ENCODE data around the gene CHCHD1. TPM values are rescaled to one million over a fixed set of nuclear protein-coding genes. Genes with fewer than 3 reads are reported as not detected.

Gene CHCHD1
- total and polyA plus RNA-seq, 3 donors from 2014 or later: 27.9 to 37.4 (median 31.3) TPM

DNA sequence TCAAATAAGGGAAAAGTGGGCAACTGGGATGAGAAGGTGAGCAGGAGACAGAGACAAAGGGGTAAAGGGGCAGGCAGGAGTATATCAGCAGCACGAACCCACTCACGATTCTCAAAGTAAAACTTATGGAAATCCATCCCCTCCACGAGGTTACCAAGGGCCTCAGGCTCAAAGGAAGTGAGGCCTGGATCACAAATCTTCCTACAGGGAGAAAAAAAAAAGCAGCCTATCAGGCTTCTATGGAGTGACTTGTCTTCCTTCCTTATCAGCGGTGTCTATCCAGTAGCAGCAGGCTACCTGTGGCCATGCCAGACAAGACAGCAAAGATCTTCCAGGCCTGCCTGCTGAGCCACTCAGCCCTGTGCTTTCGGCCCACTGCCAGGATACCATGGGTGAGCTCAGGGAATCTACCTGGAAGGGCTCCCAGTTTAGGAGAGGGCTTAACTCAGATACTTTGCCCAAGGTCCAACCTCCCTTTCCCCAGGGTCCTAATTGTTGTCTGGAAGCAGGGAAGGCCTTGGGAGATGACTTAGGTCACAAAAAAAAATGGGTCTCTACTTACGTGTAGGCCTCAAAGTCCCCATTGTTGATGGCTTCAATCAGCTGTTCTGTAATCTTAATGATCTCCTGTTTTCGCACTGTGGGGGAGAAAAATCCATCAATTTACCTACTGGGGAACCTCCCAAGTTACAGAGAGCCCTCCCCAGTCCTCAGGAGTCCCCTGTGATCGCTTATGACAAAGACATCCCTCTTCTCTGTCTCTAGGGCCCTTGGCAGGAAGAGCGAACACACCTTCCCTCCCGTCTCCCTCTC lies 35.3 kb downstream of the CHCHD1 start:
- Histone ChIP-seq H3K4me1 (no peaks in the 10 kb centered on the region), H3K9me3 (no peaks in the 10 kb centered on the region), H3K36me3 (ENCODE audit: low read depth, missing control alignments) (no peaks in the 10 kb centered on the region), H3K27me3 (no peaks in the 10 kb centered on the region), H3K4me3 (no peak overlapping the region), H3K27ac (peak overlapping the region in 1 of 2 donors; percentile 35)
- TF ChIP-seq POLR2A (IDR thresholded peaks at IDR 0.05): no peak
- TF ChIP-seq, protein P1, sequence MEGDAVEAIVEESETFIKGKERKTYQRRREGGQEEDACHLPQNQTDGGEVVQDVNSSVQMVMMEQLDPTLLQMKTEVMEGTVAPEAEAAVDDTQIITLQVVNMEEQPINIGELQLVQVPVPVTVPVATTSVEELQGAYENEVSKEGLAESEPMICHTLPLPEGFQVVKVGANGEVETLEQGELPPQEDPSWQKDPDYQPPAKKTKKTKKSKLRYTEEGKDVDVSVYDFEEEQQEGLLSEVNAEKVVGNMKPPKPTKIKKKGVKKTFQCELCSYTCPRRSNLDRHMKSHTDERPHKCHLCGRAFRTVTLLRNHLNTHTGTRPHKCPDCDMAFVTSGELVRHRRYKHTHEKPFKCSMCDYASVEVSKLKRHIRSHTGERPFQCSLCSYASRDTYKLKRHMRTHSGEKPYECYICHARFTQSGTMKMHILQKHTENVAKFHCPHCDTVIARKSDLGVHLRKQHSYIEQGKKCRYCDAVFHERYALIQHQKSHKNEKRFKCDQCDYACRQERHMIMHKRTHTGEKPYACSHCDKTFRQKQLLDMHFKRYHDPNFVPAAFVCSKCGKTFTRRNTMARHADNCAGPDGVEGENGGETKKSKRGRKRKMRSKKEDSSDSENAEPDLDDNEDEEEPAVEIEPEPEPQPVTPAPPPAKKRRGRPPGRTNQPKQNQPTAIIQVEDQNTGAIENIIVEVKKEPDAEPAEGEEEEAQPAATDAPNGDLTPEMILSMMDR (IDR thresholded peaks at IDR 0.05): no peak
- DNase-seq: no peak
- intact Hi-C loops (cut with DNase I; ENCODE audit: low total_unique reads): no loop called here
- 83 to 84% methylated on average over 10 of the region's 10 CpGs for WGBS, 2 donors

DNA sequence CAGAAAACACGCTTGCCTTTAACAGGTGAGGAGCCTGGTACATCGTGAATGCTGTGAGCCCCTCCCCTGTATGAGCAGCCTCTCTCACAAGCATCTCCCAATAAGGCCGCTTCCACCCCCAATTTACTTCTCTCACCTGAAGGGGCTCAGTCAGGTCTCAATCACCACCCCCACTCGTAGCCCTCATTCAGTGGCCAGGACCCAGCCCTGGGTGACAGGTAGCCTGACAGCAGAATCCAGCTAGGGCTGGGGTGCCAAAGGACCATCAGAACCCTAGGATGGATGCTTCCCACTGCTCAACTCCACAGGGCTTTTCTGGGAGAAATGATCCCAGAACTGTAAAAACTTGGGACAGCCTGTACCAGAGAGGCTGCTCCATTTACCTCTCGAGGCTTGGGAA lies 36.0 kb downstream of the CHCHD1 start:
- intact Hi-C loops (cut with DNase I; ENCODE audit: low total_unique reads): no loop called here
- H3K36me3 ChIP-seq (ENCODE audit: low read depth, missing control alignments): no peaks in the 10 kb centered on the region
- TF ChIP-seq, protein P1 (IDR thresholded peaks at IDR 0.05): no peak
- no peak for TF ChIP-seq POLR2A (IDR thresholded peaks at IDR 0.05)

DNA sequence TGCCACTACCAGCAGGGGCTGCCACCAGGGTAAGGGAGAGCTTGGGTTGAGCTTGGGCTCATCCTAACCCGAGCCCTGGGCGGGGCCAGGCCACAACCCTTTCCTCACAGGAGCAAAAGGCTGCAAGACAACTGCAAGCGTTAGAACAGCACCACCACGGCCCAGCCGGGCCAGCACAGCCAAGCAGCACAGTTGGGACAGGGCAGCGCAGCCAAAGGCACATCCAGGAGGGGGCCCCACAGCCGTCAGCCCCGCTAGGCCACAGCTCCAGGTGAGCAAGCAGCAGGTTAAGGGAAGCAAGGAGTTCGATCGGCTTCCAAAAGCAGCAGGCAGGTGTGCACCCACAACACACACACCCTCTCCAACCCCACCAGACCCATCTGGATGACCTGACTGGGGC lies 36.6 kb downstream of the CHCHD1 start:
- intact Hi-C loops (cut with DNase I; ENCODE audit: low total_unique reads): no loop called here
- TF ChIP-seq POLR2A (IDR thresholded peaks at IDR 0.05): no peak
- TF ChIP-seq, protein P1 (IDR thresholded peaks at IDR 0.05): no peak
- Histone ChIP-seq H3K4me1 (no peaks in the 10 kb centered on the region), H3K27me3 (no peaks in the 10 kb centered on the region), H3K4me3 (no peak overlapping the region), H3K27ac (no peak overlapping the region), H3K36me3 (ENCODE audit: low read depth, missing control alignments) (no peaks in the 10 kb centered on the region), H3K9me3 (no peaks in the 10 kb centered on the region)
- no peak for DNase-seq
- 85 to 100% methylated on average over 2 to 10 of the region's 10 CpGs for WGBS, 2 donors

More for the DNA sequence above, 36.0 kb downstream of the CHCHD1 start:
- Histone ChIP-seq H3K27ac (no peak overlapping the region), H3K4me3 (no peak overlapping the region), H3K9me3 (no peaks in the 10 kb centered on the region), H3K4me1 (no peaks in the 10 kb centered on the region), H3K27me3 (no peaks in the 10 kb centered on the region)
- WGBS, 2 donors: 88 to 94% methylated on average over 4 to 5 of the region's 5 CpGs
- no peak for DNase-seq

DNA sequence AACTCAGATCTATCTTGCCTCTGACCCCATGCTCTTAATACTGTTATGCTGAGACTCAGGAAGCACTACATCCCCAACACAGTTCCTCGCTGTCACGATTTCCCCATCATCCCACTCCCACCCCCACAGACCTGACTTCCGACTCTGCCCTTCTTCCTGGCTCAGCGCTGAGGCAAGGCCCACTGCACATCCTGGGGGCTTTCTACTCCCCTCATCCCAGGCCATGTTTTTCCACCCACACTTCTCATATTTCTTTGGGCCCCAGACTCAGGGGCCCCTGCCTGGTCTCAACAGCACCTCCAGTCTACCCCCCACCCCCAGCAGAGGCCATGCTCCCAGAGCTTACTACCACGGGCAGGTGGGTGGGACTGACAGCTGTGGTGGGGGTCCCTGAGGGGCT lies 37.2 kb downstream of the CHCHD1 start:
- H3K36me3 ChIP-seq (ENCODE audit: low read depth, missing control alignments): no peaks in the 10 kb centered on the region
- H3K9me3 ChIP-seq: no peaks in the 10 kb centered on the region
- H3K4me3 ChIP-seq: no peak overlapping the region
- intact Hi-C loops (cut with DNase I; ENCODE audit: low total_unique reads): no loop called here
- DNase-seq: no peak
- WGBS, 2 donors: 73 to 81% methylated on average over 5 of the region's 5 CpGs
- no peaks in the 10 kb centered on the region for H3K27me3 ChIP-seq
- TF ChIP-seq POLR2A (IDR thresholded peaks at IDR 0.05): no peak
- TF ChIP-seq, protein P1 (IDR thresholded peaks at IDR 0.05): no peak
- H3K4me1 ChIP-seq: no peaks in the 10 kb centered on the region
- H3K27ac ChIP-seq: no peak overlapping the region
